Measurements from ENCODE around the gene SCN9A. TPM values are rescaled to one million over a fixed set of nuclear protein-coding genes. Genes with fewer than 3 reads are reported as not detected.
A peak's percentile ranks its signal among the peaks of the same experiment; 100 is the strongest.

The SCN9A gene
- total and polyA plus RNA-seq, 9 of the 15 experiments (the other 6 are each of a cell fraction or from before 2014, with no cell fraction given), result 1.4 to 22.8 (median 7.1) TPM

GRCh38 chr2:166282154-166282553 is 93.6 kb downstream of the SCN9A start:
- no TSS peak for BruUV-seq (replicated peaks)
- H3K27me3 ChIP-seq (ENCODE audit: control insufficient read depth in 2 of 2, insufficient read depth in 2 of 2, low read length in 2 of 2), result no peaks in the 10 kb centered on the region
- H3K4me3 ChIP-seq, result no peak overlapping the region
- H3K9me1 ChIP-seq (ENCODE audit: control insufficient read depth, insufficient read depth, low read length), result no peaks in the 10 kb centered on the region
- peaks cover 0 to 3% of the 10 kb centered on the region in 2 experiments; a peak in 2 of 5 replicates for H3K4me1 ChIP-seq (replicated peaks in 1 of 2; ENCODE audit: control insufficient read depth in 2 of 2, insufficient read depth in 2 of 2, low read length in 2 of 2)
- ChIA-PET CTCF (ENCODE audit: low intra/inter-chr PET ratio) (no interaction called here), POLR2A (no interaction called here)
- no peak overlapping the region for H3K4me2 ChIP-seq (ENCODE audit: insufficient read depth, low read length)
- no peak overlapping the region for H3K27ac ChIP-seq (ENCODE audit: extremely low read depth, low read depth, low read length)
- no peak overlapping the region for H2AFZ ChIP-seq (ENCODE audit: low read depth, low read length)
- no peaks in the 10 kb centered on the region for H3K9me3 ChIP-seq (replicated peaks; ENCODE audit: control insufficient read depth, insufficient read depth, low read depth, low read length)
- peaks cover 24% of the 10 kb centered on the region; the same call in 1 of the 3 replicates for H3K36me3 ChIP-seq (ENCODE audit: control insufficient read depth, insufficient read depth, low read length)
- H3K79me2 ChIP-seq (ENCODE audit: control insufficient read depth, insufficient read depth, low read length), result no peaks in the 10 kb centered on the region
- FAIRE-seq, result no peak
- H4K20me1 ChIP-seq (replicated peaks; ENCODE audit: control insufficient read depth, insufficient read depth, low read length), result no peaks in the 10 kb centered on the region
- H3K9ac ChIP-seq (ENCODE audit: insufficient read depth in 1 of 2, low read depth in 2 of 2, low read length in 2 of 2), result no peak overlapping the region
- intact Hi-C loops (cut with micrococcal nuclease) (no loop called here), in situ Hi-C loops (cut with MboI) (no loop called here)
- no peak for DNase-seq (ENCODE audit: extremely low read depth in 1 of 4, low spot score in 3 of 4)
- TF ChIP-seq FIP1L1 (IDR thresholded peaks at IDR 0.05; ENCODE audit: low read depth, low read length, poor library complexity, severe bottlenecking) (no peak), TFE3 (CRISPR knock-in tag; IDR thresholded peaks at IDR 0.05) (peak; percentile 56)
- ATAC-seq, result no peak

DNA sequence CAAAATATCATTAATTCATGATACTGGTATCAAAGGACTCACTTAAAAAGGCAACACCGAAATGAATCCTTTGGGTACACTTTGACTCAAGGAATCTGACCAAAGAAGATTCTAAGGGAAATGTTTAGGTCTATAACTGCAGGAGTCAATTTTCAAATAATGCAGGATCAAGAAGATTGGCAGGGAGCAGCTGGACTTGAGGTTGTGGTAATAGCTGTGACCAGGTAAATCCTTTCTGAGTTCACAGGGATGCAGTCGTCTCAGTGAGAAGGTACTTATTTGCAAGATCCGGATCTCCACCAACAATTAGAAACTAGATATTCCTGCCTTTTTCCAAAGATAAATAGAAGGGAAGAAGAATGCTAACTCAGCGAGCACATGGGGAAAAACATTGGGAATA is 96.9 kb downstream of the SCN9A start:
- Histone ChIP-seq H3K9me3 (replicated peaks; ENCODE audit: control insufficient read depth, insufficient read depth, low read depth, low read length) (no peaks in the 10 kb centered on the region), H3K79me2 (ENCODE audit: control insufficient read depth, insufficient read depth, low read length) (no peaks in the 10 kb centered on the region), H3K9me1 (ENCODE audit: control insufficient read depth, insufficient read depth, low read length) (no peaks in the 10 kb centered on the region), H3K27ac (ENCODE audit: extremely low read depth, low read depth, low read length) (no peak overlapping the region), H3K27me3 (ENCODE audit: control insufficient read depth in 2 of 2, insufficient read depth in 2 of 2, low read length in 2 of 2) (no peaks in the 10 kb centered on the region), H3K9ac (ENCODE audit: insufficient read depth in 1 of 2, low read depth in 2 of 2, low read length in 2 of 2) (no peak overlapping the region), H2AFZ (ENCODE audit: low read depth, low read length) (no peak overlapping the region), H3K4me3 (no peak overlapping the region), H4K20me1 (replicated peaks; ENCODE audit: control insufficient read depth, insufficient read depth, low read length) (no peaks in the 10 kb centered on the region), H3K4me2 (ENCODE audit: insufficient read depth, low read length) (no peak overlapping the region), H3K36me3 (ENCODE audit: control insufficient read depth, insufficient read depth, low read length) (peaks cover 22% of the 10 kb centered on the region; the same call in 1 of the 3 replicates), H3K4me1 (replicated peaks in 1 of 2; ENCODE audit: control insufficient read depth in 2 of 2, insufficient read depth in 2 of 2, low read length in 2 of 2) (no peaks in the 10 kb centered on the region)
- in situ Hi-C loops (cut with MboI) (no loop called here), intact Hi-C loops (cut with micrococcal nuclease) (no loop called here)
- no peak for FAIRE-seq
- ChIA-PET CTCF (ENCODE audit: low intra/inter-chr PET ratio) (no interaction called here), POLR2A (interaction anchor here (1.3 kb wide), 1 partner anchor 12 kb away, joined by 4 read pairs; no protein-coding TSS in a partner anchor)
- no peak for ATAC-seq
- no TSS peak for BruUV-seq (replicated peaks)
- no peak for DNase-seq (ENCODE audit: extremely low read depth in 1 of 4, low spot score in 3 of 4)
- TF ChIP-seq ZNF830 (CRISPR knock-in tag; IDR thresholded peaks at IDR 0.05) (no peak), ATF1 (CRISPR knock-in tag; IDR thresholded peaks at IDR 0.05) (no peak), ATF1 (tag; IDR thresholded peaks at IDR 0.05) (no peak), NCOA1 (IDR thresholded peaks at IDR 0.05; ENCODE audit: low read depth) (no peak), ZNF12 (CRISPR knock-in tag; IDR thresholded peaks at IDR 0.05) (no peak), TRIM24 (IDR thresholded peaks at IDR 0.05) (no peak), SOX6 (IDR thresholded peaks at IDR 0.05) (no peak)
- 51% methylated on average over 4 of the region's 4 CpGs for WGBS (ENCODE audit: insufficient coverage, low coverage, missing lambda C conversion rate)
